ENCODE results near the gene ARHGEF3.

ARHGEF3 gene

DNA sequence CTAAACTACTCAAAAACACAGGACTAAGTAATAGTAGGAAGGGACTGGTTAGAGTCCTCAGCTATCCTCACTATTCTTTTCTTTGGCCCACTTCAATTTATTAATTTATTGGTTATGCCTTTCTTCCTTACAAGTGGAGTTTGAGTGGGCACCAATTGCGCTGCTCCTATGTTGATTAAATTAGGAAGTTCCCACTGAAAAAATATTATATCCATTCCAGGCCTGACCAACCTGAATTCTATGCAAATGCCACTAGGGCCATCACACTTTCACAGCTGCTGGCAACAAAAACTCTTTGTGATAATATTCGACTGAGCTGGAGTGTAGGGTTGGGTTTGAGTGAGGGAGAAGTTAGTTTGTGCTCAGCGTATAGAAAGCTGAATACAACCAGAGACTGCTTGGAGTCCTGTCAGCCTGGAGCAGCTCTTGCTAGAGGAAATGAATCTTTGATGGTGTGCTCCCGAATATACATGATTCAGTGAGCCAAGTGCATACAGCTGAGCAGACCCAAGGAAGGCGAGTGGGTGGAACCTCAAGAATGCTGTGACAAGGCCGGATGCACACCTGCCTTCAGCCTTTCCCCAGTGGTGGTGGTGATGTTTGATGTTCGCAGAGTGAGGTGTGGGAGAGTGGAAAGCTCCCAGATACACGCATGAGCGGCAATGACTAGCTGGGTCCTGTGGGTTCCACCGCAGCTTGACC is 1.5 kb downstream of the ARHGEF3 start:
- Histone ChIP-seq H3K27ac (ENCODE audit: extremely low read depth, low read depth, low read length) (no peak overlapping the region), H3K9me3 (ENCODE audit: control insufficient read depth, insufficient read depth, low read depth, low read length) (no peaks in the 10 kb centered on the region), H3K36me3 (ENCODE audit: control insufficient read depth in 2 of 2, insufficient read depth in 1 of 2, low read length in 2 of 2) (no peaks in the 10 kb centered on the region), H3K4me3 (ENCODE audit: low read depth, low read length) (no peak overlapping the region), H3K4me1 (ENCODE audit: control insufficient read depth, insufficient read depth, low read length) (peaks cover 16% of the 10 kb centered on the region)
- TF ChIP-seq ZBTB8A (tag by site-specific recombination; IDR thresholded peaks at IDR 0.05) (no peak), PRDM10 (tag by site-specific recombination; IDR thresholded peaks at IDR 0.05) (peak; percentile 55), ZFHX2 (tag by site-specific recombination; conservative IDR thresholded peaks at IDR 0.05) (0 out of 2 replicates have a peak, but pooled peaks have one; percentile 24)
- POLR2A ChIA-PET: no interaction called here
- CTCF ChIA-PET: interaction anchor here (0.5 to 5.8 kb wide), 33 partner anchors 8 to 1232 kb away, joined by 3 to 57 read pairs (median 4); no protein-coding TSS in a partner anchor

DNA sequence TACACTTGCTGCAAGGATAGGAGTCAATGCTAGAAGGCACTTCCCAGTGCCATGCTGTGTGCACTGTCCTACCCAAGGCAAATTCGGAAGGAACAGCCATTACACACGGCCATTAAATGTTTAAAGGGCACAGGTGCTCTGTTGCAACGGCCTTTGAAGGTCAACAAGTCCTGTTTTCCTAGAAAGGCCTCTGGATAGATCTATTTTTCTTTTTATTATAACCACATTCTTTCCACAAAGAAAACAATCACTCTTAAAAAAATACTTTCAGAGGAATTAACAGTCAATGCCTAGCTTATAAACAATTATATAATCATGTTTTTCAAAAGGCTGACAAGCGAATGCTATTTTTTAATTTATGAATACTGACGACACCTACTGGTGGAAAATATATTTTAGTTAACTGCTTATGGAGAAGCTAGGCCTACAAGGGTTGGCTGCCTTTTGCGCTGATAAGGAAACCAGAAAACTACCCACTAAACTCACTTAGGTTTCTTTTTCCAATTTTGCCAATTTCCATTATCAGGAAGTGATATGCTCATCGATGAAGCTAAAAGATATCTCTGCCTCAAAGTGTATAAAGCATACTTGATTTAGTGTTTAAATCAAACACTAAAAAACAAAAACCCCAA is 2.4 kb downstream of the ARHGEF3 start:
- H3K9me3 ChIP-seq (ENCODE audit: control insufficient read depth, insufficient read depth, low read depth, low read length): no peaks in the 10 kb centered on the region
- H3K4me1 ChIP-seq (ENCODE audit: control insufficient read depth, insufficient read depth, low read length): peaks cover 13% of the 10 kb centered on the region; the same call in 1 of the 2 replicates
- ChIA-PET POLR2A (no interaction called here), CTCF (interaction anchor here (0.6 to 5.8 kb wide), 39 partner anchors 9 to 1233 kb away, joined by 3 to 57 read pairs (median 4); no protein-coding TSS in a partner anchor)
- no peak overlapping the region; the same call in 1 of the 2 replicates for H3K4me3 ChIP-seq (ENCODE audit: low read depth, low read length)
- no peak overlapping the region for H3K27ac ChIP-seq (ENCODE audit: extremely low read depth, low read depth, low read length)
- H3K36me3 ChIP-seq (ENCODE audit: control insufficient read depth in 2 of 2, insufficient read depth in 1 of 2, low read length in 2 of 2): no peaks in the 10 kb centered on the region
- TF ChIP-seq, protein P1, sequence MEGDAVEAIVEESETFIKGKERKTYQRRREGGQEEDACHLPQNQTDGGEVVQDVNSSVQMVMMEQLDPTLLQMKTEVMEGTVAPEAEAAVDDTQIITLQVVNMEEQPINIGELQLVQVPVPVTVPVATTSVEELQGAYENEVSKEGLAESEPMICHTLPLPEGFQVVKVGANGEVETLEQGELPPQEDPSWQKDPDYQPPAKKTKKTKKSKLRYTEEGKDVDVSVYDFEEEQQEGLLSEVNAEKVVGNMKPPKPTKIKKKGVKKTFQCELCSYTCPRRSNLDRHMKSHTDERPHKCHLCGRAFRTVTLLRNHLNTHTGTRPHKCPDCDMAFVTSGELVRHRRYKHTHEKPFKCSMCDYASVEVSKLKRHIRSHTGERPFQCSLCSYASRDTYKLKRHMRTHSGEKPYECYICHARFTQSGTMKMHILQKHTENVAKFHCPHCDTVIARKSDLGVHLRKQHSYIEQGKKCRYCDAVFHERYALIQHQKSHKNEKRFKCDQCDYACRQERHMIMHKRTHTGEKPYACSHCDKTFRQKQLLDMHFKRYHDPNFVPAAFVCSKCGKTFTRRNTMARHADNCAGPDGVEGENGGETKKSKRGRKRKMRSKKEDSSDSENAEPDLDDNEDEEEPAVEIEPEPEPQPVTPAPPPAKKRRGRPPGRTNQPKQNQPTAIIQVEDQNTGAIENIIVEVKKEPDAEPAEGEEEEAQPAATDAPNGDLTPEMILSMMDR (tag by site-specific recombination; IDR thresholded peaks at IDR 0.05): no peak
- TF ChIP-seq SCRT1 (tag by site-specific recombination; IDR thresholded peaks at IDR 0.05; ENCODE audit: borderline replicate concordance) (peak; percentile 88), EGR2 (tag by site-specific recombination; IDR thresholded peaks at IDR 0.05; ENCODE audit: low read depth) (no peak), ZNF302 (tag by site-specific recombination; IDR thresholded peaks at IDR 0.05; ENCODE audit: low read depth) (no peak), ZNF341 (tag by site-specific recombination; IDR thresholded peaks at IDR 0.05; ENCODE audit: low read depth) (peak; percentile 53), ZSCAN30 (tag by site-specific recombination; IDR thresholded peaks at IDR 0.05) (no peak), ZSCAN4 (tag by site-specific recombination; IDR thresholded peaks at IDR 0.05) (no peak), ZNF433 (tag by site-specific recombination; IDR thresholded peaks at IDR 0.05; ENCODE audit: low read depth) (no peak), ZFP3 (tag by site-specific recombination; IDR thresholded peaks at IDR 0.05; ENCODE audit: low read depth) (no peak), ZNF324 (tag by site-specific recombination; IDR thresholded peaks at IDR 0.05) (no peak), ZNF112 (tag by site-specific recombination; IDR thresholded peaks at IDR 0.05) (no peak), ZNF624 (tag by site-specific recombination; IDR thresholded peaks at IDR 0.05) (no peak), ZNF146 (tag by site-specific recombination; IDR thresholded peaks at IDR 0.05) (no peak), ZNF354C (tag by site-specific recombination; IDR thresholded peaks at IDR 0.05; ENCODE audit: borderline replicate concordance, low read depth) (no peak)
- TF ChIP-seq, protein P2, sequence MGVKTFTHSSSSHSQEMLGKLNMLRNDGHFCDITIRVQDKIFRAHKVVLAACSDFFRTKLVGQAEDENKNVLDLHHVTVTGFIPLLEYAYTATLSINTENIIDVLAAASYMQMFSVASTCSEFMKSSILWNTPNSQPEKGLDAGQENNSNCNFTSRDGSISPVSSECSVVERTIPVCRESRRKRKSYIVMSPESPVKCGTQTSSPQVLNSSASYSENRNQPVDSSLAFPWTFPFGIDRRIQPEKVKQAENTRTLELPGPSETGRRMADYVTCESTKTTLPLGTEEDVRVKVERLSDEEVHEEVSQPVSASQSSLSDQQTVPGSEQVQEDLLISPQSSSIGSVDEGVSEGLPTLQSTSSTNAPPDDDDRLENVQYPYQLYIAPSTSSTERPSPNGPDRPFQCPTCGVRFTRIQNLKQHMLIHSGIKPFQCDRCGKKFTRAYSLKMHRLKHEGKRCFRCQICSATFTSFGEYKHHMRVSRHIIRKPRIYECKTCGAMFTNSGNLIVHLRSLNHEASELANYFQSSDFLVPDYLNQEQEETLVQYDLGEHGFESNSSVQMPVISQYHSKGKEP (tag by site-specific recombination; IDR thresholded peaks at IDR 0.05): no peak
- TF ChIP-seq, protein P3, sequence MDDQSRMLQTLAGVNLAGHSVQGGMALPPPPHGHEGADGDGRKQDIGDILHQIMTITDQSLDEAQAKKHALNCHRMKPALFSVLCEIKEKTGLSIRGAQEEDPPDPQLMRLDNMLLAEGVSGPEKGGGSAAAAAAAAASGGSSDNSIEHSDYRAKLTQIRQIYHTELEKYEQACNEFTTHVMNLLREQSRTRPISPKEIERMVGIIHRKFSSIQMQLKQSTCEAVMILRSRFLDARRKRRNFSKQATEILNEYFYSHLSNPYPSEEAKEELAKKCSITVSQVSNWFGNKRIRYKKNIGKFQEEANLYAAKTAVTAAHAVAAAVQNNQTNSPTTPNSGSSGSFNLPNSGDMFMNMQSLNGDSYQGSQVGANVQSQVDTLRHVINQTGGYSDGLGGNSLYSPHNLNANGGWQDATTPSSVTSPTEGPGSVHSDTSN (CRISPR knock-in tag; IDR thresholded peaks at IDR 0.05): no peak

Measured in HEK293 (cell line).